Omental fat pad (tissue), 4 donors: Measurements from ENCODE around the gene MSRB3. TPM values are rescaled to one million over a fixed set of nuclear protein-coding genes. Genes with fewer than 3 reads are reported as not detected.
"Not testable (repeated sequence)": the region's sequence is repeated elsewhere in the genome, so short reads cannot be mapped to it uniquely, and the experiment has no call there.

Experiments
- ATAC-seq: fragments of 150-250 bp; one replicate; pipeline ENCODE4 v1.9.1; 2016; ENCODE audit warnings: mild to moderate bottlenecking, moderate library complexity; ENCODE audit not compliant: low FRiP score
- DNase-seq: peaks from one replicate; pipeline ENCODE4 v3.0.0-alpha.2; 2019; ENCODE audit warnings: low spot score
- CTCF ChIP-seq, 3 donors: fragments of 450-650 bp; IDR thresholded peaks; one replicate each; pipeline ENCODE4 v1.5.1; 2016 to 2017; ENCODE audit warnings: antibody characterized with exemption in 3 of 3, mild to moderate bottlenecking in 3 of 3, moderate library complexity in 2 of 3
- total RNA-seq, 4 donors: library from RNA; depleted of rRNA; stranded (reverse); fragments of >200 nt; gene quantifications; one replicate each; pipeline ENCODE4 v1.1.0, GENCODE V29; 2016

Gene MSRB3
- total RNA-seq, 4 donors from 2014 or later = 36.8 to 49.7 (median 44.8) TPM

- ATAC-seq = no peak
- no peak for DNase-seq
- no peak for TF ChIP-seq CTCF (IDR thresholded peaks at IDR 0.05)
Observed at GRCh38 chr12:65465766-65466547, 187.5 kb downstream of the MSRB3 start.

GRCh38 chr12:65466911-65467310 lies 188.4 kb downstream of the MSRB3 start:
- DNase-seq = no peak
- ATAC-seq = no peak
- TF ChIP-seq CTCF (IDR thresholded peaks at IDR 0.05) = no peak

GRCh38 chr12:65470256-65470655 lies 191.8 kb downstream of the MSRB3 start:
- ATAC-seq (no peak), DNase-seq (no peak)
- TF ChIP-seq CTCF (IDR thresholded peaks at IDR 0.05) = no peak

- ATAC-seq (no peak), DNase-seq (no peak)
- no peak for TF ChIP-seq CTCF (IDR thresholded peaks at IDR 0.05)
Observed at GRCh38 chr12:65472079-65472478, 193.6 kb downstream of the MSRB3 start.

GRCh38 chr12:65474831-65475230 lies 196.3 kb downstream of the MSRB3 start:
- no peak for ATAC-seq
- TF ChIP-seq CTCF (IDR thresholded peaks at IDR 0.05) = no peak
- no peak for DNase-seq

- no peak for TF ChIP-seq CTCF (IDR thresholded peaks at IDR 0.05)
Observed at GRCh38 chr12:65477721-65478120, 199.2 kb downstream of the MSRB3 start.

GRCh38 chr12:65483891-65484516 lies 205.5 kb downstream of the MSRB3 start:
- ATAC-seq, DNase-seq: not testable (repeated sequence)

More at GRCh38 chr12:65477721-65478120, 199.2 kb downstream of the MSRB3 start:
- ATAC-seq (no peak), DNase-seq (no peak)
